ENCODE data around the gene CAMKK1.

GRCh38 chr17:3894911-3895343 is 2.1 kb upstream of the CAMKK1 start:
- TF ChIP-seq ATF3 (CRISPR knock-in tag; conservative IDR thresholded peaks at IDR 0.05) = no peak
- no peak for TF ChIP-seq CTCF (IDR thresholded peaks at IDR 0.05)
- no peak for TF ChIP-seq IRF2 (CRISPR knock-in tag; IDR thresholded peaks at IDR 0.05; ENCODE audit: borderline replicate concordance, low read depth)
- TF ChIP-seq FOXP4 (CRISPR knock-in tag; IDR thresholded peaks at IDR 0.05) = no peak
- no peak for TF ChIP-seq NFATC4 (CRISPR knock-in tag; IDR thresholded peaks at IDR 0.05)
- TF ChIP-seq NR1H2 (CRISPR knock-in tag; IDR thresholded peaks at IDR 0.05) = no peak
- TF ChIP-seq NFE2L1 (CRISPR knock-in tag; IDR thresholded peaks at IDR 0.05) = no peak
- no peak for TF ChIP-seq ZNF317 (CRISPR knock-in tag; IDR thresholded peaks at IDR 0.05; ENCODE audit: borderline replicate concordance, low read depth)
- TF ChIP-seq ZNF138 (CRISPR knock-in tag; conservative IDR thresholded peaks at IDR 0.05) = no peak
- TF ChIP-seq SMAD3 (CRISPR knock-in tag; IDR thresholded peaks at IDR 0.05; ENCODE audit: borderline replicate concordance) = no peak
- TF ChIP-seq TCF7 (CRISPR knock-in tag; IDR thresholded peaks at IDR 0.05; ENCODE audit: low read depth) = no peak
- TF ChIP-seq USF2 (CRISPR knock-in tag; IDR thresholded peaks at IDR 0.05) = no peak
